ENCODE data around the gene NEDD4L.

Gene NEDD4L

DNA sequence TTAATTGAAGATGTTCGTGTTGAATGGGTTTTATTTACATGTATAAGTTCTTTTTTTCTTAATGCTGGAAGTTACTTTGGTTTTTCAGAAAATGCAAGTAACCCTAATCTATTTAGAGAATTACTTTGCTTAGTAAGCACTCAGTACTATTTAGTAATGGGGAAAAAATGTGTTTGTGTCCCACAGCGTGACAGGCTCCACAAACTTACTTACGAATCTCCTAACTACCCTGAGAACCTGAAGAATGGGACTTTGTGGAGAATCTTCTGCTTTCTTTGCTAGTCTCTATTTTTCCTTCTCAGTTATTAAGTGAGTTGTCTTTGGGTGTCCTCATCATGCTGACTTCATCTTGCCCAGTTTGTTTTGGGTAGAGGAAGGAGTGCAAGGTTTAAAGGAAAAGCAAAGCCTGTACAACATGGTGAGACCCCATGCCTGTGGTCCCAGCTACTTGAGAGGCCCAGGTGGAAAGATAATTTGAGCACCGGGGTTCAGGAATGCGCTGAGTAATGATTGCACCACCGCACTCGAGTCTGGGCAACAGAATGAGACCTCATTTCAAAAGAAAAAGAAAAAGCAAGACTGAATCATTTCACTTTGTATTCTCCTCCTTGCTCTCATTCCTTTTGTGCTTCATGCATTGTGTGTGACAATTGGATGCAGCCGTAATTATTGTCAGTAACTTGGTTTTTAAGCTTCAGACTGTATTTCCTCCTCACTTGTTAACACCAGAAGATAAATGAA, 10.2 kb downstream of the NEDD4L start:
- Histone ChIP-seq H3K4me1 (no peaks in the 10 kb centered on the region), H3K27me3 (no peaks in the 10 kb centered on the region), H3K36me3 (no peaks in the 10 kb centered on the region), H3K9me3 (no peaks in the 10 kb centered on the region), H3K4me3 (ENCODE audit: low read depth, low read length) (no peak overlapping the region)
- TF ChIP-seq CTCF (IDR thresholded peaks at IDR 0.05; ENCODE audit: low read depth, low read length): no peak
- no peak for DNase-seq

DNA sequence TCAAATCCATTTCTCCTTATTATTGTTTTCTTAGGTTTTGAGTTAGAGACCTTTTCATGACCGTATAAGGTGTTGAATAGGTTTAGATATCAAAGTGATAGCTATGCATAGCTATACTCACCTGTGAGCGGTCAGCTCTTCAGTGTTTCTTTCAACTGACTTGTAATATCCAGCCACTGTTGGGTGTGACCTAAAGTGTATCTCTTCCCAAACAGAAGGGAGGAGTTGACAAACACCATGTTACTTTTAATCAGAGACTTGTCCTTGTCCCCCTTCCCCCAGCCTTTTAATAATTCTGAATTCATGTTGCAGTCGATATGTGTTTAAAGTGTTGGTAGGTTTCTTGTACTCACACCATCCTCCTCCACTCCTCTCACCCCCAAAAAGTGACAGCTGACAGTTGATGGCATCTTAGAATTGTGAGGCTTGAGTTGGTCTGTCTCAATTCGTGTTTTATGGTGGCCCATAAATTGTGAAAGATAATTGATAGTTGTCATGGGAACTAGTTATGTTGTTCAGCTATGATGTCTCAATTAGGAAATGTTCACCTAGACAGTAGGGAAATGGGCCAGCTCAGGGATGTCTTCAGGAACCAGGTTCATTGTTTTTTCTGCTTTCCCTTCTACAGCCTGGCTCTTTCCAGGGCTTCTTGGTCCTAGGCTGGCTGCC, 12.0 kb downstream of the NEDD4L start:
- H3K9me3 ChIP-seq: no peaks in the 10 kb centered on the region
- no peak for DNase-seq

GRCh38 chr18:58056852-58057251, 12.8 kb downstream of the NEDD4L start:
- Histone ChIP-seq H3K36me3 (no peaks in the 10 kb centered on the region), H3K9me3 (no peaks in the 10 kb centered on the region), H3K4me1 (no peaks in the 10 kb centered on the region), H3K4me3 (ENCODE audit: low read depth, low read length) (no peak overlapping the region), H3K27me3 (no peaks in the 10 kb centered on the region)
- DNase-seq: no peak
- no peak for TF ChIP-seq CTCF (IDR thresholded peaks at IDR 0.05; ENCODE audit: low read depth, low read length)

More for the DNA sequence above, 12.0 kb downstream of the NEDD4L start:
- Histone ChIP-seq H3K4me3 (ENCODE audit: low read depth, low read length) (no peak overlapping the region), H3K36me3 (no peaks in the 10 kb centered on the region), H3K27me3 (no peaks in the 10 kb centered on the region), H3K4me1 (no peaks in the 10 kb centered on the region)
- no peak for TF ChIP-seq CTCF (IDR thresholded peaks at IDR 0.05; ENCODE audit: low read depth, low read length)

DNA sequence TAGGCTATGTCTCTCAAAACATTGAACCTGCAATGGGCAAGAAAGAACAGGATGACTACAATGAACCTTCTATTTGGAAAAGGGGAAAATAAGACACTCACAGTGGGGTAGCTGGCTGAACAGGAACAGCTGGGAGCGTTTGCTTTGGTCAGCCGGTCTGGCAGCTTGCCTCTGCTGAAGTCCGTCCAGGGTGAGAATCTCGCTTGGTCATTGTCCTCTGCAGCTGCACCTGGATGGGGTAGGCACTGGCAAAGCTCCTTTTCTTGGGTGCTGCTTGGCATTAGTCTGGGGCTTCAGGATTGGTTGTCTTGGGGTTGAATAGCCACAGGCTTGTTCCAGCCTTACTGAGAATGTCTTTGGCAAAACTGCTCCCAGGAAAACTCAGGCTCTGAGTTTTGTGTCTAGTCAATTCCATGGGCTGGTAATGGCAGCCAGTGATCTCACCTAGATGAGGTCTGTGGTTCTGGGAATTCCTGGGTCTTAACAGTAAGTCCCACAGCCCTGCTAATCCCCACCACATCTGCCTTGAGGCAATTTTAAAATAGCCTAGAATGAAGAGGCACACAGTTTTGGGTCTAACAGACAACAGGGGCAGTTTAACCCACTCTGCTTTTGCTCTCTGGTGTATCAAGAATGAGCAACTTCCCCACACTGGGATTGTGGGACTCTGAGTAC, 13.4 kb downstream of the NEDD4L start:
- no peaks in the 10 kb centered on the region for H3K9me3 ChIP-seq
- no peak for TF ChIP-seq CTCF (IDR thresholded peaks at IDR 0.05; ENCODE audit: low read depth, low read length)
- DNase-seq: no peak
- H3K4me3 ChIP-seq (ENCODE audit: low read depth, low read length): no peak overlapping the region
- H3K36me3 ChIP-seq: no peaks in the 10 kb centered on the region
- H3K27me3 ChIP-seq: no peaks in the 10 kb centered on the region
- H3K4me1 ChIP-seq: no peaks in the 10 kb centered on the region

DNA sequence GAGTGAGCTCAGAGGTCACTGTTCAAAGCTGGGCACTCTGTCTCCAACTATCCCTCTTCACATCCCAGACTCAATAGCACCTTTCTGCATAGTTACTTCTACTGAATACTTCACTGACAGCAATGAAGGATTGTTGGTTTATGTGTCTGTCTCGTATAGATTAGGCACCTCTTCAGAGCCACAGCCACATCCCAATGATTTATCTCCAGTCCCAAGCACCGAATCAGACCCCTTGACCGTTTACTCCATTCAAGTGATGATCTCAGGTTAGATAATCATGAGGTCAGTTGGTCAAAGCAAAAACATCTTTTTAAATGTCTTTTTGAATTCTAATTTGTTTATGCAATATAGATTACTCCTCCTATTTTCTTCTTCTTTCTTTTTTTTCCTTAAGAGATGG, 14.7 kb downstream of the NEDD4L start:
- DNase-seq: no peak
- H3K36me3 ChIP-seq: no peaks in the 10 kb centered on the region
- TF ChIP-seq CTCF (IDR thresholded peaks at IDR 0.05; ENCODE audit: low read depth, low read length): no peak
- H3K4me1 ChIP-seq: no peaks in the 10 kb centered on the region
- H3K27me3 ChIP-seq: no peaks in the 10 kb centered on the region
- no peak overlapping the region for H3K4me3 ChIP-seq (ENCODE audit: low read depth, low read length)
- no peaks in the 10 kb centered on the region for H3K9me3 ChIP-seq

- Histone ChIP-seq H3K27me3 (no peaks in the 10 kb centered on the region), H3K9me3 (no peaks in the 10 kb centered on the region), H3K4me3 (ENCODE audit: low read depth, low read length) (no peak overlapping the region), H3K4me1 (no peaks in the 10 kb centered on the region), H3K36me3 (no peaks in the 10 kb centered on the region)
- DNase-seq: no peak
- no peak for TF ChIP-seq CTCF (IDR thresholded peaks at IDR 0.05; ENCODE audit: low read depth, low read length)
These were observed 16.2 kb downstream of the NEDD4L start for GRCh38 chr18:58060254-58060653.
